PC-9 (cell line): ENCODE data around the gene LRRC47.

Experiments
- CTCF ChIP-seq: fragments of 200-600 bp; sonication (generic); conservative IDR thresholded peaks from 2 replicates; pipeline ENCODE4 v1.6.1; 2017; ENCODE audit warnings: mixed run types, antibody characterized with exemption, mild to moderate bottlenecking, moderate library complexity
- EZH2 ChIP-seq: fragments of 200-600 bp; sonication (generic); IDR thresholded peaks from 2 replicates; pipeline ENCODE4 v1.8.0; 2017; ENCODE audit warnings: antibody characterized with exemption, low read depth

GRCh38 chr1:3756394-3756793 lies 39.9 kb downstream of the LRRC47 start:
- TF ChIP-seq EZH2 (no peak), CTCF (no peak)
